H9 (cell line): ENCODE results near the gene FBXO22. TPM values are rescaled to one million over a fixed set of nuclear protein-coding genes. Genes with fewer than 3 reads are reported as not detected.
A peak's percentile ranks its signal among the peaks of the same experiment; 100 is the strongest.

Source experiments
- DNase-seq: peaks from one replicate; pipeline ENCODE4 v3.0.0-alpha.2; 2017
- H2AFZ ChIP-seq: one replicate; pipeline ENCODE4 v1.6.1; 2013; ENCODE audit warnings: mild to moderate bottlenecking, low read length, control low read depth, moderate library complexity
- H2AK5ac ChIP-seq: 2 replicates; pipeline ENCODE4 v1.6.1; 2013; ENCODE audit warnings: low read length, control low read depth, mixed read lengths; ENCODE audit not compliant: insufficient read length
- H2BK120ac ChIP-seq: one replicate; pipeline ENCODE4 v1.6.1; 2013; ENCODE audit warnings: low read depth, mild to moderate bottlenecking, low read length, control low read depth, inconsistent platforms; ENCODE audit not compliant: poor library complexity, severe bottlenecking
- H2BK12ac ChIP-seq: 2 replicates; pipeline ENCODE4 v1.6.1; 2013; ENCODE audit warnings: low read length, control low read depth, mixed read lengths, low read depth; ENCODE audit not compliant: insufficient read length
- H2BK15ac ChIP-seq: 2 replicates; pipeline ENCODE4 v1.6.1; 2013; ENCODE audit warnings: low read depth, low read length, control low read depth
- H2BK20ac ChIP-seq: one replicate; pipeline ENCODE4 v1.6.1; 2013; ENCODE audit warnings: low read depth, mild to moderate bottlenecking, low read length, control low read depth, inconsistent platforms; ENCODE audit not compliant: poor library complexity, severe bottlenecking
- H2BK5ac ChIP-seq: 2 replicates; pipeline ENCODE4 v1.6.1; 2013; ENCODE audit warnings: low read length, control low read depth, mixed read lengths; ENCODE audit not compliant: insufficient read length
- H3K14ac ChIP-seq: 2 replicates; pipeline ENCODE4 v1.6.1; 2013; ENCODE audit warnings: low read length, control low read depth; ENCODE audit not compliant: insufficient read depth
- H3K18ac ChIP-seq: 2 replicates; pipeline ENCODE4 v1.6.1; 2013; ENCODE audit warnings: low read depth, mild to moderate bottlenecking, mixed read lengths, low read length, control low read depth; ENCODE audit not compliant: insufficient read length
- H3K23ac ChIP-seq: 2 replicates; pipeline ENCODE4 v1.6.1; 2013; ENCODE audit warnings: low read length, control low read depth, mixed read lengths, low read depth; ENCODE audit not compliant: insufficient read length
- H3K23me2 ChIP-seq: 2 replicates; pipeline ENCODE4 v1.6.1; 2013; ENCODE audit warnings: low read depth, mild to moderate bottlenecking, mixed read lengths, low read length, control low read depth; ENCODE audit not compliant: insufficient read length, poor library complexity, severe bottlenecking
- H3K27ac ChIP-seq: 2 replicates; pipeline ENCODE4 v1.5.1; 2013; ENCODE audit warnings: low read length, control low read depth, mixed read lengths, low read depth; ENCODE audit not compliant: insufficient read length
- H3K27me3 ChIP-seq: 2 replicates; pipeline ENCODE4 v1.6.1; 2013; ENCODE audit warnings: low read length, control low read depth, inconsistent platforms; ENCODE audit not compliant: insufficient read depth
- H3K4ac ChIP-seq: 2 replicates; pipeline ENCODE4 v1.6.1; 2013; ENCODE audit warnings: low read depth, mild to moderate bottlenecking, control low read depth, inconsistent platforms, low read length, moderate library complexity
- H3K4me1 ChIP-seq: 2 replicates; pipeline ENCODE4 v1.6.1; 2013; ENCODE audit warnings: low read length, control low read depth, inconsistent platforms; ENCODE audit not compliant: insufficient read depth
- H3K4me2 ChIP-seq: 2 replicates; pipeline ENCODE4 v1.6.1; 2013; ENCODE audit warnings: low read length, control low read depth, mixed read lengths; ENCODE audit not compliant: insufficient read length, insufficient read depth
- H3K56ac ChIP-seq: 2 replicates; pipeline ENCODE4 v1.6.1; 2013; ENCODE audit warnings: low read depth, mild to moderate bottlenecking, mixed read lengths, low read length, control low read depth; ENCODE audit not compliant: insufficient read length
- H3K79me1 ChIP-seq: 2 replicates; pipeline ENCODE4 v1.6.1; 2013; ENCODE audit warnings: low read depth, mild to moderate bottlenecking, moderate library complexity, low read length, control low read depth, inconsistent platforms; ENCODE audit not compliant: insufficient read depth, poor library complexity, severe bottlenecking
- H3K79me2 ChIP-seq: 2 replicates; pipeline ENCODE4 v1.6.1; 2013; ENCODE audit warnings: low read length, control low read depth, inconsistent platforms; ENCODE audit not compliant: insufficient read depth
- H3K9ac ChIP-seq: 2 replicates; pipeline ENCODE4 v1.6.1; 2013; ENCODE audit warnings: low read length, control low read depth, mixed read lengths; ENCODE audit not compliant: insufficient read length; ENCODE audit errors: extremely low read depth
- H3K9me3 ChIP-seq: one replicate; pipeline ENCODE4 v1.6.1; 2013; ENCODE audit warnings: low read depth, low read length, inconsistent platforms; ENCODE audit not compliant: control insufficient read depth
- H3T11ph ChIP-seq: one replicate; pipeline ENCODE4 v1.6.1; 2013; ENCODE audit warnings: mild to moderate bottlenecking, low read length, control low read depth, inconsistent platforms
- H4K20me1 ChIP-seq: one replicate; pipeline ENCODE4 v1.6.1; 2013; ENCODE audit not compliant: control insufficient read depth, insufficient read length, insufficient read depth
- H4K5ac ChIP-seq: 2 replicates; pipeline ENCODE4 v1.6.1; 2013; ENCODE audit warnings: low read depth, mild to moderate bottlenecking, mixed read lengths, low read length, control low read depth; ENCODE audit not compliant: insufficient read length
- H4K8ac ChIP-seq: replicated peaks from 2 replicates; pipeline ENCODE4 v1.6.1; 2013; ENCODE audit warnings: low read length, control low read depth, mixed read lengths, low read depth; ENCODE audit not compliant: insufficient read length
- H4K91ac ChIP-seq: 2 replicates; pipeline ENCODE4 v1.6.1; 2013; ENCODE audit warnings: low read depth, mild to moderate bottlenecking, moderate library complexity, mixed read lengths, low read length, control low read depth; ENCODE audit not compliant: insufficient read length
- H3K27ac Mint-ChIP-seq, 3 experiments: 2 replicates in 2 of 3; 3 replicates in 1 of 3; pipeline ENCODE4 v1.8.0; 2020 to 2021; ENCODE audit warnings: mixed read lengths in 3 of 3, mild to moderate bottlenecking in 1 of 3, moderate library complexity in 1 of 3
- H3K27me3 Mint-ChIP-seq: 2 replicates; pipeline ENCODE4 v1.8.0; 2021; ENCODE audit warnings: low read depth, mild to moderate bottlenecking, moderate library complexity, mixed read lengths
- H3K36me3 Mint-ChIP-seq, 3 experiments: 2 replicates in 2 of 3; 3 replicates in 1 of 3; pipeline ENCODE4 v1.8.0; 2020 to 2021; ENCODE audit warnings: low read depth in 3 of 3, mixed read lengths in 3 of 3; ENCODE audit not compliant: insufficient read depth in 1 of 3
- H3K4me1 Mint-ChIP-seq, 2 experiments: 2 replicates each; pipeline ENCODE4 v1.8.0; 2020; ENCODE audit warnings: mixed read lengths in 2 of 2
- H3K4me3 Mint-ChIP-seq, 2 experiments: 2 replicates in 1 of 2; 3 replicates in 1 of 2; pipeline ENCODE4 v1.8.0; 2020 to 2021; ENCODE audit warnings: mild to moderate bottlenecking in 2 of 2, mixed read lengths in 2 of 2, moderate library complexity in 1 of 2
- H3K9me3 Mint-ChIP-seq, 2 experiments: 2 replicates in 1 of 2; 3 replicates in 1 of 2; pipeline ENCODE4 v1.8.0; 2020; ENCODE audit warnings: mild to moderate bottlenecking in 2 of 2, mixed read lengths in 2 of 2, moderate library complexity in 1 of 2
- WGBS: extraction: QIAGEN DNeasy Blood & Tissue Kit; methylation state at CpG from one replicate; pipeline ENCODE4 v1.1.7; 2013; ENCODE audit warnings: missing lambda C conversion rate, low lambda C conversion rate, mixed read lengths; ENCODE audit not compliant: insufficient read length; ENCODE audit errors: extremely low coverage; 5-methylcytosine and 5-hydroxymethylcytosine counted together
- long read RNA-seq: library from polyadenylated mRNA; unstranded; transcript quantifications from one replicate; pipeline ENCODE4 v2.0.0, GENCODE V29; 2020
- total RNA-seq: library from RNA; stranded (reverse); gene quantifications from 2 replicates; pipeline ENCODE4 v1.2.1, GENCODE V29; 2021
- TF ChIP-seq, protein P1 (sequence below): fragments of 200-600 bp; sonication (generic); conservative IDR thresholded peaks from 3 replicates; pipeline ENCODE4 v1.8.0; 2021; ENCODE audit warnings: antibody characterized with exemption, mild to moderate bottlenecking

The FBXO22 gene
- total RNA-seq = 59.2 and 59.9 TPM in 2 replicates
- long read RNA-seq, full-length matches to known transcripts = 326 of 367 reads
- long read RNA-seq, partial matches to known transcripts = 14 of 367 reads
- long read RNA-seq, other reads (novel, unspliced or antisense) = 27 of 367 reads

DNA sequence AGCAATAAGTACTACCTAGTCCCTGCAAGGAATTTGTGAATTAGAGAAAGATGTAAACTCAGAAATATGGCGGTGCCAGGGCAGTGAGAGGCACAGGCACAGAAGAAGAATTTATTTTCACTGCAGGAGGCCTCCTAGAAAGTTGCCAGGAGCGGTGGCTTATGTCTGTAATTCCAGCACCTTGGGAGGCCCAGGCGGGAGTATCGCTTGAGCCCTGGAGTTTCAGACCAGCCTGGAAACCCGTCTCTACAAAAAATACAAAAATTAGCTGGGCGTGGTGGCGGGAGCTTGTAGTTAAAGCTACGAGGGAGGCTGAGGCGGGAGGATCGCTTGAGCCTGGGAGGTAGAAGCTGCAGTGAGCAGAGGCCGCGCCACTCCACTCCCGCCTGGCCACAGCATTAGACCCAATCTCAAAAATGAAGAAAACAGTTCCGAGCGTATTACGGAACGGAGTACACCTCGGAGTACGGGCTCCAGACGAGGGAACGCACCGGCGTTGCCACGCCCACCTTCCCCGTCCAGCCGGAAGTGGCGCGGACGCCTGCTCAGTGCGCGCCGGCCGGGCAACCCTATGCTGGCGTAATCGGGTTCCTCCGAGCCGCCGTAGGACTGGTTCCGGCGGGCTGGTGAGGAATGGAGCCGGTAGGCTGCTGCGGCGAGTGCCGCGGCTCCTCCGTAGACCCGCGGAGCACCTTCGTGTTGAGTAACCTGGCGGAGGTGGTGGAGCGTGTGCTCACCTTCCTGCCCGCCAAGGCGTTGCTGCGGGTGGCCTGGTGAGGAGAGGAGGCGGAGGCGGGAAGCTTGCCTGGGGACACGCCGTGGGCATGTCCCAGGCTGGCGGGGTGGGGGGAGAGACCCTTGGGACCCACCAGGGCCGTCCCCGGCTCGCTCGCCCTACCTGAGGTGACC lies at the start of gene FBXO22:
TSS of gene FBXO22 (plus strand) at position 548 of the 909 bp plus-strand sequence. CDS start at position 634, 86 bp downstream.
- Mint-ChIP-seq H3K4me1 (peaks cover 34 to 36% of the 10 kb centered on the region in 2 experiments), H3K27ac (peak within 1 kb of the TSS; percentile 99 to 100 (median 99)), H3K4me3 (peak within 1 kb of the TSS; percentile 96 to 97), H3K36me3 (peaks cover 17 to 31% (median 23%) of the 10 kb centered on the region in 3 experiments), H3K27me3 (no peaks in the 10 kb centered on the region; the same call in 1 of the 2 replicates), H3K9me3 (no peaks in the 10 kb centered on the region)
- H4K8ac ChIP-seq = peak within 1 kb of the TSS; percentile 11
- H3K27ac ChIP-seq = peak within 1 kb of the TSS; percentile 83
- H3K18ac ChIP-seq = peak within 1 kb of the TSS; percentile 96
- DNase-seq = peak; percentile 93
- H4K5ac ChIP-seq = peak within 1 kb of the TSS; percentile 57
- H3K9ac ChIP-seq = peak within 1 kb of the TSS; percentile 94
- peaks cover 5% of the 10 kb centered on the region for H3K79me1 ChIP-seq
- H2AK5ac ChIP-seq = no peak within 1 kb of the TSS
- H4K20me1 ChIP-seq = no peaks in the 10 kb centered on the region
- peak within 1 kb of the TSS; percentile 97 for H2BK12ac ChIP-seq
- H3K23me2 ChIP-seq = peaks cover 3% of the 10 kb centered on the region
- H2BK15ac ChIP-seq = no peak within 1 kb of the TSS
- peak within 1 kb of the TSS; percentile 86 for H3K4me2 ChIP-seq
- H3K4ac ChIP-seq = no peak within 1 kb of the TSS
- peaks cover 12% of the 10 kb centered on the region; the same call in 1 of the 2 replicates for H3K79me2 ChIP-seq
- H3T11ph ChIP-seq = no peak within 1 kb of the TSS
- H2AFZ ChIP-seq = no peak within 1 kb of the TSS
- H3K27me3 ChIP-seq = no peaks in the 10 kb centered on the region
- H2BK120ac ChIP-seq = no peak within 1 kb of the TSS
- no peaks in the 10 kb centered on the region for H3K9me3 ChIP-seq
- no peak within 1 kb of the TSS for H3K56ac ChIP-seq
- TF ChIP-seq, protein P1, sequence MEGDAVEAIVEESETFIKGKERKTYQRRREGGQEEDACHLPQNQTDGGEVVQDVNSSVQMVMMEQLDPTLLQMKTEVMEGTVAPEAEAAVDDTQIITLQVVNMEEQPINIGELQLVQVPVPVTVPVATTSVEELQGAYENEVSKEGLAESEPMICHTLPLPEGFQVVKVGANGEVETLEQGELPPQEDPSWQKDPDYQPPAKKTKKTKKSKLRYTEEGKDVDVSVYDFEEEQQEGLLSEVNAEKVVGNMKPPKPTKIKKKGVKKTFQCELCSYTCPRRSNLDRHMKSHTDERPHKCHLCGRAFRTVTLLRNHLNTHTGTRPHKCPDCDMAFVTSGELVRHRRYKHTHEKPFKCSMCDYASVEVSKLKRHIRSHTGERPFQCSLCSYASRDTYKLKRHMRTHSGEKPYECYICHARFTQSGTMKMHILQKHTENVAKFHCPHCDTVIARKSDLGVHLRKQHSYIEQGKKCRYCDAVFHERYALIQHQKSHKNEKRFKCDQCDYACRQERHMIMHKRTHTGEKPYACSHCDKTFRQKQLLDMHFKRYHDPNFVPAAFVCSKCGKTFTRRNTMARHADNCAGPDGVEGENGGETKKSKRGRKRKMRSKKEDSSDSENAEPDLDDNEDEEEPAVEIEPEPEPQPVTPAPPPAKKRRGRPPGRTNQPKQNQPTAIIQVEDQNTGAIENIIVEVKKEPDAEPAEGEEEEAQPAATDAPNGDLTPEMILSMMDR = no peak
- no CpG with 5 or more reads among the region's 63 CpGs for WGBS
- H4K91ac ChIP-seq = peak within 1 kb of the TSS; percentile 60
- H2BK20ac ChIP-seq = no peak within 1 kb of the TSS
- peak within 1 kb of the TSS; percentile 97 for H3K14ac ChIP-seq
- peak within 1 kb of the TSS; percentile 55 for H2BK5ac ChIP-seq
- H3K23ac ChIP-seq = no peak within 1 kb of the TSS
- peaks cover 2% of the 10 kb centered on the region for H3K4me1 ChIP-seq
